Breast epithelium (tissue), 4 donors: ENCODE results near the gene SETBP1. TPM values are rescaled to one million over a fixed set of nuclear protein-coding genes. Genes with fewer than 3 reads are reported as not detected.
A peak's percentile ranks its signal among the peaks of the same experiment; 100 is the strongest.

ENCODE experiments used
- DNase-seq, 2 donors: peaks; one replicate each; pipeline ENCODE4 v3.0.0-alpha.2; 2019; ENCODE audit warnings: low spot score in 2 of 2
- H3K27ac ChIP-seq, 2 donors: fragments of 200-600 bp; sonication (generic) in 1 of 2; one replicate each; pipeline ENCODE4 v1.5.1; 2016 to 2019; ENCODE audit warnings: mild to moderate bottlenecking in 1 of 2
- H3K27me3 ChIP-seq, 2 donors: fragments of 200-600 bp; sonication (generic) in 1 of 2; one replicate each; pipeline versions ENCODE4 v1.5.1 to v1.6.0; 2017 to 2019; ENCODE audit warnings: control low read depth in 1 of 2, mild to moderate bottlenecking in 1 of 2
- H3K36me3 ChIP-seq: fragments of 200-600 bp; one replicate; pipeline ENCODE4 v1.5.1; 2019
- H3K4me1 ChIP-seq, 2 donors: fragments of 200-600 bp; sonication (generic); one replicate each; pipeline ENCODE4 v1.5.1; 2016 to 2019; ENCODE audit warnings: control low read depth in 1 of 2
- H3K4me3 ChIP-seq, 3 donors: fragments of 200-600 bp; sonication (generic); 1 replicate in 2 of 3; 2 replicates in 1 of 3; pipeline ENCODE4 v1.5.1; 2016 to 2019; ENCODE audit warnings: mild to moderate bottlenecking in 3 of 3, moderate library complexity in 2 of 3
- H3K9me3 ChIP-seq, 2 donors: fragments of 200-600 bp; sonication (generic) in 1 of 2; one replicate each; pipeline ENCODE4 v1.5.1; 2016 to 2019; ENCODE audit warnings: control low read depth in 1 of 2
- CTCF ChIP-seq, 3 donors: fragments of 450-650 bp; IDR thresholded peaks; one replicate each; pipeline ENCODE4 v1.5.1; 2016 to 2017; ENCODE audit warnings: antibody characterized with exemption in 3 of 3, mild to moderate bottlenecking in 3 of 3, moderate library complexity in 3 of 3
- POLR2A ChIP-seq: fragments of 450-650 bp; IDR thresholded peaks from one replicate; pipeline ENCODE4 v1.6.1; 2016; ENCODE audit warnings: antibody characterized with exemption, mild to moderate bottlenecking, moderate library complexity
- POLR2AphosphoS5 ChIP-seq, 3 donors: sonication (generic); formaldehyde crosslinking; IDR thresholded peaks; one replicate each; pipeline ENCODE4 v1.6.1; 2017; ENCODE audit warnings: antibody characterized with exemption in 3 of 3
- intact Hi-C: fragments of 100-400 bp; cut with DNase I; formaldehyde crosslinking; loops from one replicate; pipeline ENCODE4 v1.15.1; 2023; ENCODE audit warnings: low total_unique reads
- total RNA-seq, 3 donors: library from RNA; depleted of rRNA; stranded (reverse); fragments of >200 nt; gene quantifications; one replicate each; pipeline ENCODE4 v1.1.0, GENCODE V29; 2016

Gene SETBP1
- total RNA-seq, 3 donors from 2014 or later, result 26.2 to 40.1 (median 37.0) TPM

- intact Hi-C loops, result no loop called here
- H3K36me3 ChIP-seq, result no peaks in the 10 kb centered on the region
- H3K27me3 ChIP-seq, result no peaks in the 10 kb centered on the region
- TF ChIP-seq POLR2A (no peak), POLR2AphosphoS5 (IDR thresholded peaks at IDR 0.05) (no peak), CTCF (IDR thresholded peaks at IDR 0.05) (no peak)
- H3K4me3 ChIP-seq, result no peak overlapping the region
- no peak overlapping the region for H3K27ac ChIP-seq
- no peaks in the 10 kb centered on the region for H3K9me3 ChIP-seq
- DNase-seq, result no peak
- H3K4me1 ChIP-seq, result no peaks in the 10 kb centered on the region
These were observed 121.1 kb downstream of the SETBP1 start for GRCh38 chr18:44801781-44802180.

DNA sequence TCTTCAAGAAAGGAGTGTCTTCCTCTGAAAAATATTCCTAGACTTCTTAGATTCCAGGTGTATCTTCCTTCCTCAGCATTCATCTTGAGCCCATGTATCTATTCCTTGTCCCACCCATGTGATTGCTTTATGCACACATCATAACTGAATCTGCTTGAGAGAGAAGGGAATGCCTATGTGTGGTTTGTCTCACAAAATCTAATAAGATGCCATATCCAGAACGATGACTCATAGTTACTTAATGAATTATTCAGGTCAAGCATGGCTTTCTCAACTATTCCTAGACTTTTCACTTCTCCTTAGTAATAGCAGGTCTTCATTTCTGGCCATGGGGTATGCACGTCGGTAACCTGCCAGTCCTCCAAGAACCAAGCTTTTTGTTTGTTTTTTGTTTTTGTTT is 121.8 kb downstream of the SETBP1 start:
- Histone ChIP-seq H3K27me3 (no peaks in the 10 kb centered on the region), H3K36me3 (no peaks in the 10 kb centered on the region), H3K4me1 (no peaks in the 10 kb centered on the region), H3K9me3 (no peaks in the 10 kb centered on the region), H3K4me3 (no peak overlapping the region), H3K27ac (peak overlapping the region; percentile 57 to 59)
- no peak for DNase-seq
- TF ChIP-seq POLR2AphosphoS5 (IDR thresholded peaks at IDR 0.05), result no peak
- TF ChIP-seq POLR2A, result no peak
- TF ChIP-seq CTCF (IDR thresholded peaks at IDR 0.05), result no peak
- intact Hi-C loops, result no loop called here

DNA sequence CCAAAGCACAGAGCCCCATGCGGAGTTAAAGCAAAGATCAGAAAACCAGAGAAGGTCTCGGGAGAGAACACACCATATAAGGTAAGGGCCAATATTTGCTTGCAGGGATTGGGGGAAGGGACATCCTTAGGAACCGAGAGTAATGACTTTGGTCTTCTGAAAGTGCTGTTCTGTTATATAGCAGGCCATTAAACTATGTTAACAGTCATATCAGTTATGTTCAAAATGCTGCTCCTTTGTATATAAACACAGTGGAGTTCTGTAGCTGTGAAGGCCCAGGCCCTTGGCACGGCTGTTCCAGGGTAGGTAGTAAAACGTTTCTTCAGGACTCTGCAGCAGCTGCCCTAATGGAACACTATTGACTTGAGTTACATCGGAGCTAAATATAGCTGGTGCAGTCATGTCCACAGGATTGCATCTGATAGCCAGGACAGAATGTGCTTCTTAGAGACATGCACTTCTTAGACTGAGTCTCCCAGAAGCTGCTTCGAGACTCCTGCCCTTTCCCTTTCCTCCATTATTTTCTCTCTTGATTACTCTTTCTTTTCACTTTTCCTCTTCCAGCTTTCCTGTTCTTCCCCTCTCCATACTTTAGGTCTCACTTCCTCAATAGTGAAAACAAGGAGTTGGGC is 122.4 kb downstream of the SETBP1 start:
- intact Hi-C loops, result no loop called here
- TF ChIP-seq POLR2AphosphoS5 (IDR thresholded peaks at IDR 0.05) (peak in 2 of 3 donors; percentile 19 to 65), CTCF (IDR thresholded peaks at IDR 0.05) (no peak)
- Histone ChIP-seq H3K4me3 (no peak overlapping the region), H3K9me3 (no peaks in the 10 kb centered on the region), H3K27me3 (no peaks in the 10 kb centered on the region), H3K4me1 (no peaks in the 10 kb centered on the region), H3K27ac (peak overlapping the region; percentile 57 to 59), H3K36me3 (no peaks in the 10 kb centered on the region)
- DNase-seq, result no peak

- intact Hi-C loops, result loop anchor here (2.0 kb wide), 1 partner anchor 79 kb away; no protein-coding TSS in a partner anchor
- Histone ChIP-seq H3K9me3 (no peaks in the 10 kb centered on the region), H3K36me3 (no peaks in the 10 kb centered on the region), H3K4me3 (no peak overlapping the region), H3K27me3 (no peaks in the 10 kb centered on the region), H3K4me1 (no peaks in the 10 kb centered on the region), H3K27ac (peak overlapping the region in 1 of 2 donors; percentile 48)
- no peak for DNase-seq
- no peak for TF ChIP-seq POLR2AphosphoS5 (IDR thresholded peaks at IDR 0.05)
- no peak for TF ChIP-seq POLR2A
- TF ChIP-seq CTCF (IDR thresholded peaks at IDR 0.05), result no peak
These were observed 123.3 kb downstream of the SETBP1 start for GRCh38 chr18:44804033-44804432.

GRCh38 chr18:44805176-44805575 is 124.5 kb downstream of the SETBP1 start:
- no peaks in the 10 kb centered on the region for H3K27me3 ChIP-seq
- DNase-seq, result no peak
- no peak overlapping the region for H3K27ac ChIP-seq
- TF ChIP-seq POLR2AphosphoS5 (IDR thresholded peaks at IDR 0.05) (no peak), CTCF (IDR thresholded peaks at IDR 0.05) (no peak), POLR2A (no peak)
- intact Hi-C loops, result loop anchor here (2.0 kb wide), 1 partner anchor 78 kb away; no protein-coding TSS in a partner anchor
- no peaks in the 10 kb centered on the region for H3K9me3 ChIP-seq
- no peak overlapping the region for H3K4me3 ChIP-seq
- no peaks in the 10 kb centered on the region for H3K4me1 ChIP-seq
- H3K36me3 ChIP-seq, result no peaks in the 10 kb centered on the region
